RWPE1 (cell line): ENCODE data around the gene UBE2J2.

Source experiments
- CTCF ChIA-PET: fragments of 350-600 bp; sonication (Branson Sonifier 250); formaldehyde crosslinking; extraction: SDS; loops from one replicate; lab custom pipeline; 2021; lab: Yijun Ruan, JAX
- POLR2A ChIA-PET: fragments of 400-600 bp; formaldehyde crosslinking; extraction: SDS; loops from one replicate; lab custom pipeline; 2020; ENCODE audit warnings: antibody characterized with exemption; ENCODE audit not compliant: low non-redundant PET; lab: Yijun Ruan, JAX
- DNase-seq: peaks from one replicate; pipeline ENCODE4 v3.0.0; 2012; ENCODE audit warnings: low spot score
- H3K27ac ChIP-seq: fragments of 450-650 bp; 2 replicates; pipeline ENCODE4 v1.5.1; 2017
- TF ChIP-seq, protein P1 (sequence below): fragments of 450-650 bp; conservative IDR thresholded peaks from 2 replicates; pipeline ENCODE4 v1.5.1; 2017; ENCODE audit warnings: low read depth, mild to moderate bottlenecking

UBE2J2 gene

DNA sequence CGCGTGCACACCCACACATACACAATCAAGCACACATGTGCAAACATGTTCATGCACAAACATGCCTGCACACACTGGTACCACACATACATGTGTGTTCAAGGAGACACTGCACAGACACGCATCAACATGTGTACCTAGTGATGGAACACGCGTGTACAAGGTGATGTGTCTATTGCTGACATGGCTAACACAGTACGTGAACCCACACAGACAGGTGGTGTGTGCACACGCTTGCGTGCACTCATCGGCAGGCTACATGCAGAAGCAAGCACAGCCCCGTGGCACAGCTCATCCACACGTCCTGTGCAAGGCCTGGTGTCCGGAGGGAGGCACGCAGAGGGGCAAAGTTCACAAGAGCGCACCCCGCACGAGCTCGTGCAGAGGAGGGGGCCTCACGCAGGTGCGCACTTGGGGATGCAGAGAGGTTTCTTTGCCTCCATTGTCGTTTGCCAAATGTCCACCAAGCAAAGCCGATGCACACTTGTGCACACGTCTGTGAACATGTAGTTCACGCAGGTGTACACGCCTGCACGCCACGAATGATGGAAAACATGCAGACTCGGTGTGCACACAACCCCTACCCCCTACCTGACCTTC lies 33.1 kb upstream of the UBE2J2 start:
- ChIA-PET CTCF (no interaction called here), POLR2A (no interaction called here)
- TF ChIP-seq, protein P1, sequence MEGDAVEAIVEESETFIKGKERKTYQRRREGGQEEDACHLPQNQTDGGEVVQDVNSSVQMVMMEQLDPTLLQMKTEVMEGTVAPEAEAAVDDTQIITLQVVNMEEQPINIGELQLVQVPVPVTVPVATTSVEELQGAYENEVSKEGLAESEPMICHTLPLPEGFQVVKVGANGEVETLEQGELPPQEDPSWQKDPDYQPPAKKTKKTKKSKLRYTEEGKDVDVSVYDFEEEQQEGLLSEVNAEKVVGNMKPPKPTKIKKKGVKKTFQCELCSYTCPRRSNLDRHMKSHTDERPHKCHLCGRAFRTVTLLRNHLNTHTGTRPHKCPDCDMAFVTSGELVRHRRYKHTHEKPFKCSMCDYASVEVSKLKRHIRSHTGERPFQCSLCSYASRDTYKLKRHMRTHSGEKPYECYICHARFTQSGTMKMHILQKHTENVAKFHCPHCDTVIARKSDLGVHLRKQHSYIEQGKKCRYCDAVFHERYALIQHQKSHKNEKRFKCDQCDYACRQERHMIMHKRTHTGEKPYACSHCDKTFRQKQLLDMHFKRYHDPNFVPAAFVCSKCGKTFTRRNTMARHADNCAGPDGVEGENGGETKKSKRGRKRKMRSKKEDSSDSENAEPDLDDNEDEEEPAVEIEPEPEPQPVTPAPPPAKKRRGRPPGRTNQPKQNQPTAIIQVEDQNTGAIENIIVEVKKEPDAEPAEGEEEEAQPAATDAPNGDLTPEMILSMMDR: no peak
- no peak for DNase-seq
- peak overlapping the region; percentile 100 for H3K27ac ChIP-seq

DNA sequence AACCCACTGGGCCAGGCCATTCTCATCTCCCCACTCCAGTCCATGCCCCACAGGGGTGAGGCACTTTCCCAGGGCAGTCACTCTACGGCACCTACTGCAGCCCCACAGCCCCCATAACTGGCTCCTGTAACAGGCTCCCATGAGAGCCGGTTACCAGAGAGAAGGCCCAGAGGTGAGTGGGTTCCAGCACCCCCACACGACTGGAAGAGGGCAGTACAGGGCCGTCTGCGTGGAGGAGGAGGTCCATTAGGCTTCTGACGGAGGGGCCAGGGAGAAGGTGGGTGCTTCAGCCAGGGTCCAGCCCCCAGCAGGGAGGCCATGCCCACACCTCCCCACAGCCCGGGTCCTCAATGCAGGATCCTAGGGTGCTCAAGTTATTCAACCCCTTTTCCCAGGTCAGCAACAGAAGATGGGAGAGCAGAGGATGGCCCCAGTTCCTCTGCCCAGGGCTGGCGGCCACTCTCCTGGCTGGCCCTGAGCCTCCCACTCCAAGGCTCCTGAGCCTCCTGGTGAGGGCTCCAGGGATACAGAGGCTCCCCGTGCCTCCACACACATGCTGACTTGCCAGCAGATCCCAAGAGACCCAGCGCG lies 32.5 kb upstream of the UBE2J2 start:
- CTCF ChIA-PET: interaction anchor here (1.6 kb wide), 1 partner anchor 14 kb away, joined by 5 read pairs; no protein-coding TSS in a partner anchor
- H3K27ac ChIP-seq: peak overlapping the region; percentile 100
- TF ChIP-seq, protein P1: no peak; the same call in 1 of the 2 replicates
- POLR2A ChIA-PET: no interaction called here
- no peak for DNase-seq

DNA sequence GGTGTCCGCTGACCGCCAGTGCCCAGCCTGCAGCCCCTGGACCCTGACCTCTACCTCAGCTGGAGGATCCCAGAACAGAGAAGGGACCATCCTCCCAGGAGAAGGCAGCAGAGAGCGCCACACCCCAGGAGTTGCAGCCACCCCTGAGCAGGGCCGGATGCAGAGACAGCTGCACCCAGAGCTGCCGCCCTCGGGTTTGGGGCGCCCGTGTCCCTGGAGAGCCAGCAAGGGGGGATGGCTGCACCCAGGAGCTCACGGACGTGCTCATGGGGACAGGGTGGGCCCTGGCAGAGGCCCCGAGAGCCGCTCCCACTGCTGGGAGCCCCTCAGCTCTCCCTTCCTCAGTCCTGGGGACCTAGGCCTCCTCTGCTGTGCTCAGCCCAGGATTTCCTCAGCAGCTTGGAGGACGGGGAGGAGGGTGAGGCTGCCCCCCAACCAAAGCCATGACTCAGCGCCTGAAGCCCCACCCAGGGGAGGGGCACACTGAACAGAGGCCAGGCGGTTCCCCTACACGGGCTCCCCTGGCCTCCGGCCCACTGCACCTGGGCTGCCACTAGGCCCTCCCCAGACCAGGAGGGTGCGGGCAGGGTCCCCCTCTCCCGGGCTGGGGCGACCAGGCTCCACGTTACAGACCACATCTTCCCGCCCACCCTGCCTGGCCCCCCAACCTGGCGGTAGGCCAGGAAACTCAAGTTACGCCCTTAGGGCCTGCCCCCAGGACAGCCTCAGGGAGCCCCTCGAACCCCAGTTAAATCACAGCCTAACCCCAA lies 31.8 kb upstream of the UBE2J2 start:
- TF ChIP-seq, protein P1: no peak
- ChIA-PET POLR2A (interaction anchor here (0.5 kb wide), 1 partner anchor 13 kb away, joined by 4 read pairs; no protein-coding TSS in a partner anchor), CTCF (interaction anchor here (1.6 kb wide), 1 partner anchor 14 kb away, joined by 5 read pairs; no protein-coding TSS in a partner anchor)
- DNase-seq: peak; percentile 85
- H3K27ac ChIP-seq: peak overlapping the region; percentile 100

DNA sequence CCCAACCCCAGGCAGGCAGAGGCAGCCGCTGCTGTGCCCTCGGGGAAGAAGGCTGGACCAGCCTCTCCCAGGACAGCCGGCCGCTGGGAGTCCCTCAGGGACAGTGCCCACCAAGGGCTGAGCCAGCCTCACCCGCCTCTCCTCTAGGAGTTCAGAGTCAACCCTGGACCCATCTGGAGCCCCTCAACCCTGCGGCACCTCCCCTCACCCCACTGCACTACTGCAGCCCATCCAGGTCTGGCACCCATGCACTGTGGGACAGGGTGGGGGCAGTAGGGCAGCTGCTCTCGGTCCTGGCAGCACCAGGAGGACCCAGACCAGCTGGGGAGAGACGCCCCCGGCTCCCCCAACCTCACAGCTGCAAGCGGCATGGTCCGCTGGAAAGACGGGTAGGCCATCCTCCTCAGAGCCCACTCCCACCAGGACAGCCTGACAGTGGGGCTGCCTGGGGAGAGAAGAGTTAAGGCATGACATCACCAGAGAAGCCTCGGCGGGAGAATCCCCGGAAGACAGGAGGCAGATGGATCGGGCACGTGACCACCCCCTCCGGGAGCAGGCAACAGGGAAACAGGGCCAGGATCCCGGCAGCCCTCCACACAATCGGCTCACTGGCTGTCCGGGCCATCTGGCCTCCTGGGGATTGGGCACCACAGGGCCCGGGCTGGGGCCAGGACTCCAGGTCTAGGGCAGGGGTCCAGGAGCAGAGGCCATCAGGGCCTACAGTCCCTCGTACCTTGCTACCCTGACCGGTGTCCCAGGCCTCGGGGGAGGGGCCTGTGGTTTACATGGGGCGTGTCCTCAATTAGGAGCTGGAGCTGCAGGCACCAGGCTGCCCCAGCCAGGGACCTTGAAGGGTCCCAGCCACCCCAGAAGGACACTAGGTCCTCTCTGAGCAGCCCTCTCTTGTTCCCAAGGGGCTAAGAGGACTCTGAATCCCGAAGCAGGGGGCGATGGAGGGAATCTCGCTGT lies 31.0 kb upstream of the UBE2J2 start:
- peak; percentile 83 for DNase-seq
- POLR2A ChIA-PET: interaction anchor here (0.5 kb wide), 1 partner anchor 14 kb away, joined by 4 read pairs; no protein-coding TSS in a partner anchor
- CTCF ChIA-PET: interaction anchor here (0.8 to 1.6 kb wide), 2 partner anchors 13 to 155 kb away, joined by 5 read pairs; no protein-coding TSS in a partner anchor
- H3K27ac ChIP-seq: peak overlapping the region; percentile 100
- TF ChIP-seq, protein P1: no peak

DNA sequence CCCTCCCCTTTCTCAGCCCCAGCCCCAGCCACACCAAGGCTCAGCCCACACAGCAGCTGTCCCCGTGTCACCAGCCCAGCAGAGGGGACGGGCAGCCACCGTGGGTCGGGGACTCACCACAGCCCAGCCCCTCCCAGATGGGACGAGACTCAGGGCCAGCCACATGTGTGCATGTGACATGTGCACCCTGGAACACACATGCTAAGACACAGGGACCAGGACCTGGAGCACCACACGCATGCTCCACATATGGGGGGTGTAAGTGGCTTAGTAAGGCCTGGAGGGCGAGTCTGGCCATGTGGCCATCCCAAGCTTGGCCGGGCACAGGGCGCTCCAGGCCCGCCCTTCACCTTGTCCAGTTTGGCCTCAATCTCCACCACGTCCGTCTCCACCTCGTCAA lies 30.1 kb upstream of the UBE2J2 start:
- DNase-seq: no peak
- ChIA-PET CTCF (no interaction called here), POLR2A (no interaction called here)
- peak overlapping the region; percentile 100 for H3K27ac ChIP-seq
- TF ChIP-seq, protein P1: no peak
